ENCODE data around the gene TYMS.

DNA sequence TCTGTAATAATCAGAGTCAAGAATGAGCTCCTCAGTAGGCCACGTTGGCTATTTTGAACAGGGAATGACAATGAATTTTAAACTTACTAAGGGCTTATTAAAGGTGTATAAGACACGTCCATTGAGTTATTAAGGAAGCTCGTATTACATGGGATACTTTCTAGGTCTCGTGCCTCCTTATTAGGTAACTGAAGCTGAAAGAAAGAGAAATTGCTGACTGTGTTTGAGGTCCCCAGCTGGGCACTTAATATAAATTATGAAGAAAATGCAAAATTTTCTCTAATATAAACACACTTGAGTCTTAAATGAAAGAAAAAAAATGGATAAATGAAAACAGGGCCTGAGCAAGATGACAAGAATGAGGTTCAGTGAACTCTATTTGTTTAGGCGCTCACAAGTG lies 38.8 kb upstream of the TYMS start:
- TF ChIP-seq, protein P1, sequence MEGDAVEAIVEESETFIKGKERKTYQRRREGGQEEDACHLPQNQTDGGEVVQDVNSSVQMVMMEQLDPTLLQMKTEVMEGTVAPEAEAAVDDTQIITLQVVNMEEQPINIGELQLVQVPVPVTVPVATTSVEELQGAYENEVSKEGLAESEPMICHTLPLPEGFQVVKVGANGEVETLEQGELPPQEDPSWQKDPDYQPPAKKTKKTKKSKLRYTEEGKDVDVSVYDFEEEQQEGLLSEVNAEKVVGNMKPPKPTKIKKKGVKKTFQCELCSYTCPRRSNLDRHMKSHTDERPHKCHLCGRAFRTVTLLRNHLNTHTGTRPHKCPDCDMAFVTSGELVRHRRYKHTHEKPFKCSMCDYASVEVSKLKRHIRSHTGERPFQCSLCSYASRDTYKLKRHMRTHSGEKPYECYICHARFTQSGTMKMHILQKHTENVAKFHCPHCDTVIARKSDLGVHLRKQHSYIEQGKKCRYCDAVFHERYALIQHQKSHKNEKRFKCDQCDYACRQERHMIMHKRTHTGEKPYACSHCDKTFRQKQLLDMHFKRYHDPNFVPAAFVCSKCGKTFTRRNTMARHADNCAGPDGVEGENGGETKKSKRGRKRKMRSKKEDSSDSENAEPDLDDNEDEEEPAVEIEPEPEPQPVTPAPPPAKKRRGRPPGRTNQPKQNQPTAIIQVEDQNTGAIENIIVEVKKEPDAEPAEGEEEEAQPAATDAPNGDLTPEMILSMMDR (conservative IDR thresholded peaks at IDR 0.05) = no peak
- no peak for TF ChIP-seq ZFX (IDR thresholded peaks at IDR 0.05)
